M059J (cell line): ENCODE measurements around the gene FEM1B. TPM values are rescaled to one million over a fixed set of nuclear protein-coding genes. Genes with fewer than 3 reads are reported as not detected.

ENCODE experiments used
- DNase-seq: peaks from one replicate; pipeline ENCODE4 v3.0.0-alpha.2; 2012; ENCODE audit warnings: low read depth
- total RNA-seq: library from RNA; depleted of rRNA; stranded (reverse); fragments of >200 nt; shearing (Covaris generic); gene quantifications from 2 replicates; pipeline ENCODE4 v1.2.3, GENCODE V29; 2014

The FEM1B gene
- total RNA-seq, 1 experiment from 2014 or later: 26.0 TPM

DNA sequence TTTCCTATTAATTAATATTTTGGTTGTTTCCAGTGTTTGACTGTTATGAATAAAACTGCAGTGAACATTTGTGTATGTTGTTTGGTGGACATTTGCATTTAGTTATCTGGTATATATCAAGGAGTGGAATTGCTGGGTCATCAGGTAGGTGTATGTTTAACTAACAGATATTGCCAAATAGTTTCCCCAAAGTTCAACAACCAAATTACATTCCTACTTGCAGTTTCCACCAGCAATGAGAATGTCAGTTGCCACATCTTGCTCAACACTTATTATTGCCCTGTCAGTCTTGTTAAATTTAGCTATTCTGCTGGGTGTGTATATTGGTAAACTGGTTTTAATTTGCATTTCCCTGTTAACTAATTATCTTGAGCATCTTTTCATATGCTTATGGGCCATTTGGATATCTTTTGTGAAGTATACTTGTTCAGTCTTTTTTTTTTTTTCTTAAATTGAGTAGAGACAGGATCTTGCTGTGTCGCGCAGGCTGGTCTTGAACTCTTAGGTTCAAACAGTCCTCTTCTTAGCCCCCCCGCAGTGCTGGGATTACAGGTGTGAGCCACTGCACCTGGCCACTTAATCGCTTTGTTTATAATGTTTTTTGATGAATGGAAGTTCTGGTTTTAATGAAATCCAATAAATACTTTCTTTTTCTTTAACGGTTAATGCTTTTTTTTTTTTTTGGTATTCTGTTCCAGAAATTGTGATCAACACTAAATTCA is 7.9 kb downstream of the FEM1B start:
- no peak for DNase-seq

- no peak for DNase-seq
Observed at GRCh38 chr15:68286256-68286655, 8.7 kb downstream of the FEM1B start.

- no peak for DNase-seq
Observed at GRCh38 chr15:68289057-68289456, 11.5 kb downstream of the FEM1B start.

GRCh38 chr15:68289621-68290352 is 12.2 kb downstream of the FEM1B start:
- DNase-seq: no peak

GRCh38 chr15:68290715-68291114 is 13.2 kb downstream of the FEM1B start:
- DNase-seq: no peak

DNA sequence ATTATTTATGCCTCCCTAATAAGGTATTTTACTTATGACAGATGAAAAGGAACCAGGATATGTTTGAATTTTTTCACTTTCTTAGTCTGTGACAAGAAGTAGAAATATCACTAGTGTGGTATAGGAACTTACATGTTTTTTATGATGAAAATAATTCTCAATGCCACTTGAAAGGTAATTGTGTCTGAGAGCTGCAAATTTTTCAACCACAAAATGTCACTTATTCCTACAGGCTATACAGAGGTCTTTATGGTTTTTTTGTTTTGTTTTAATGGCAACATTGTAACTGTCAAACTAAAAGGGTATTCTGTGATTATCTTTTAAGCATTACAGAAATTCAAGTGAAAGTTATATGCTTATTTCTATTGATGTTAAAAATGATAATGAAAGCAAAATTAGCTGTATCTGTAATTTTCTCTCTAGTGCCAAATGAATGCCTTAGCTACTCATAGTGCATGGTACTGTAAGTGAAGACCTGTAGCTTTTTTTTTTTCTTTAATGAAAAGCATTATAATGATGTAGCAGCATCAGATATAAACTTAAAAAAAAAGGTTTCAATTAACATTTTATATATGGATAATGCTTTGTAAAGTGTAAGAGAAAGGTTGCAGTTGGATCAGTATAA is 14.7 kb downstream of the FEM1B start:
- DNase-seq: no peak

- no peak for DNase-seq
Observed at GRCh38 chr15:68292967-68293366, 15.4 kb downstream of the FEM1B start.

DNA sequence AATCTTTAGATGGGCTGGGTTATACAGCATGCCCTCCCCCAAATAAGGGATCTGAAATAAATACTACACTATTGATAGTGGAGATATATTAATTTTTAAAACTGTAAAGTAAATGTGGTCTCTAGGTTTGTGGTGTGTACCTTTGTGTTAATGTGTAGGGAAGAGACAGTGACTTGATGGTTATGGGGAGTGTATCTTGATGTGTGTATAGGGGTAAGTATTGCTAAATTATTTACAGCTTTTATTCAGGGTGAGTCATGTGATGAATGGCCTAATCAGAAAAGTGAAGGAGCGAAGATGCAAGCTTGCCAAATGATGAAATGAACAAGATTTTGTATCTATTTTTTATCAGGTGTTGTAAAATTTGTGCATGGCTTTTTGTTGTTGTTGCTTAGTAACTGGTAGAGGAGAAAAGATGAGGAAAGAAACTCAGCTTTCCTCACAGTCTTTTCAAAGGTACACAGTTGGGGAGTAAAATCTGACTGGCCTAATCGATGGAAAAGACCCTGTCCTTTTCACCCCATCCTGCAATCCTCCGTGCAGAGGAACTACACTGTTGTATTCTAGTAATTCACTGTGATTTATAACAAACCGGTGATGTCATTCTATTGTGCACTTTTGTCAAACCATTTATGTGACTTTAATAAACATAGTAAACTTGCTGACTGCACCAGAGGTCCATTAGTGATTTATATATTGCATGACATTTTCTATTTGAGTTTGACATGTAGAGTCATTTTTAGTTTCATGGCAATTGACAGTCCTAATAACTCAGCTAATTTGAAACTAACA is 17.7 kb downstream of the FEM1B start:
- no peak for DNase-seq

DNA sequence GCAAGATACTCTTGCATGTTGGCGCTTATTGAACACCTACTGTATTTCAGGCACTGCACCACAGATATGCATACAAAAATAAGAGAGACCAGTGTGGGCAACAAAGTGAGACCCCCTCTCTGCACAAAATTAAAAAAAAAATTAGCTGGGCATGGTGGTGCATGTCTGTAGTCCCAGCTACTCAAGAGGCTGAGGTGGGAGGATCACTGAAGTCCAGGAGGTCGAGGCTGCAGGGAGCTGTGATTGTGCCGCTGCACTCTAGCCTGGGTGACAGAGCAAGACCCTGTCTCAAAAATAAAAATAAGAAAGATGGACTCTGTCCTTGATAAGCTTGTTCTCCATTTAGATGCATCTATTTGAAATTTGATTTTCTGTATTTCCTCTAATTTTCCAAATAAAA is 20.8 kb downstream of the FEM1B start:
- no peak for DNase-seq

- peak; percentile 36 for DNase-seq
Observed at GRCh38 chr15:68298882-68299381, 21.4 kb downstream of the FEM1B start.

- DNase-seq: peak; percentile 33
Observed at GRCh38 chr15:68299436-68299835, 21.9 kb downstream of the FEM1B start.

DNA sequence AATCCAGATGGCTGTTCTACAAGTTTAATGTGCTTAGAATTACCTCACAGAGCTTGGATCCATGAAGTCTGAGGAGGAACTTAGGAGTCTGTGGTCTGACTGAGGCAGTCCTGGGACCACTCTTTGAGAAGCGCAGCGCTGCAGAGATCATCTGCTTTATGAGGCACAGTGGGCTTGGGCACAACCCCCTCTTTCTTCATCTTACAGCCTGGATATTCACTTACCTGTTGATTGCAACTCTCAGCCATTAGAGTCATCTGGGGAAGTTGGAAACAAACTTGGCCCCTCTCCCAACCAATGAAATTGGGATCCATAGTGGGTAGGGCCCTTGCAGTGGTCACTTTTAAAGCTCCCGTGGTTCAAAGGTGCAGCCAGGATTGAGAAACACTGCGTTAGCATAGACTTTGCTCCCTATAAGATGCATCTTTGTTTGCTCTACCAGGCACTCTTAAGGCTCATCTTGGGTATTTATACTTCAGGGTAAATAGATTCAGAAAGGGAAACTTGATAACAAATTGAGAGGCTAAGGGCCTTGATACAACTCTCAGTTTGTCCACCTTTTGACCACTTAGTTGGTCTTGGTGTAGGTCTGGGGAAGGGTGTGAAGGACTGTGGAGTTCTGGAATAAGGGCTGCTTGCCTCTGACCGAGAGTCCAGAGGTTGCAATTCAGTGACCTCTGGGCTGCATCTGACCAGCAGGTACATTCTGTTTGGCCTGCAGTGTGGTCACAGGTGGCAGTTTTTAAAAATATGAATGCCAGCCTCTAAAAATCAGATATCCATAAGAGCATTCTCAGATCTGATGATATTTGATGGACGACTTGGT is 22.8 kb downstream of the FEM1B start:
- DNase-seq: no peak

DNA sequence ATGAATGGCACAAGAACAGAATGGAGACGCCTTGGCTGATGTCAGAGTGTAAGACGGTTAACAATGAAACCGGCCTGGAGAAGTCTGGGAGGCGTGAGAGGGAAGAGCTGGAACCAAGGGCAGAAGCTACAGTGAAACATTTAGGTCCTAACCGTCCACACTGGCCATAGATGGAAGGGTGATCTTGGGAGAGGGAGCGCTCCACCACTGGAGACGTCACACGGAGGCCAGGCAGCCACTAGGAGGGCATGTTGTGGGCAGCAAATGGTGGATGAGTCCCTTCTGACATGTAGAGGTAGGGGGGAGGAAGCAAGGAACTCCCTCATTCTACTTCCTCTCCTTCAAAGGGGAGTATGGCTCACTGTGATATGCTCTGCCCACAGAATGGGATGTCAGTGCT is 23.8 kb downstream of the FEM1B start:
- DNase-seq: no peak

DNA sequence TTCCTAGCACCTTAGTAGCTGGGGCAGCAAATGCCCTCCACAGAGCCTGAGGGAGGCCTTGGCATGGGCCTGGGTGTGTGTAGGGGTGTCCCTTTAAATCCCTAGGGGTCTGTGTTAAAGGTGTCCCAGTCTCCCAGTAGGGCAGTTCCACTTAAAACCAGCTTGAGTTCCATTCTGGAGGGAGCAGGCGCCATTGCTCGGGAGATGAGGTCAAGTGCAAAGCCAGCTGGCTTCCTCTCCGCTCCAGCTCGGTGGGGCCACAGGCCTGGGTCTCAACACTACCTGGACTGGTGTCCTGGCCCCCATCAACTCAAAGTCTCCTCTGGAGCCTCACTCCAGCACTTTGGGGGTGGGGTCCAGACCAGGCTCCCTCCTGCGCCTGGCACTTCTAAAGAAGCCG is 25.2 kb downstream of the FEM1B start:
- DNase-seq: no peak

GRCh38 chr15:68303134-68303533 is 25.6 kb downstream of the FEM1B start:
- no peak for DNase-seq

DNA sequence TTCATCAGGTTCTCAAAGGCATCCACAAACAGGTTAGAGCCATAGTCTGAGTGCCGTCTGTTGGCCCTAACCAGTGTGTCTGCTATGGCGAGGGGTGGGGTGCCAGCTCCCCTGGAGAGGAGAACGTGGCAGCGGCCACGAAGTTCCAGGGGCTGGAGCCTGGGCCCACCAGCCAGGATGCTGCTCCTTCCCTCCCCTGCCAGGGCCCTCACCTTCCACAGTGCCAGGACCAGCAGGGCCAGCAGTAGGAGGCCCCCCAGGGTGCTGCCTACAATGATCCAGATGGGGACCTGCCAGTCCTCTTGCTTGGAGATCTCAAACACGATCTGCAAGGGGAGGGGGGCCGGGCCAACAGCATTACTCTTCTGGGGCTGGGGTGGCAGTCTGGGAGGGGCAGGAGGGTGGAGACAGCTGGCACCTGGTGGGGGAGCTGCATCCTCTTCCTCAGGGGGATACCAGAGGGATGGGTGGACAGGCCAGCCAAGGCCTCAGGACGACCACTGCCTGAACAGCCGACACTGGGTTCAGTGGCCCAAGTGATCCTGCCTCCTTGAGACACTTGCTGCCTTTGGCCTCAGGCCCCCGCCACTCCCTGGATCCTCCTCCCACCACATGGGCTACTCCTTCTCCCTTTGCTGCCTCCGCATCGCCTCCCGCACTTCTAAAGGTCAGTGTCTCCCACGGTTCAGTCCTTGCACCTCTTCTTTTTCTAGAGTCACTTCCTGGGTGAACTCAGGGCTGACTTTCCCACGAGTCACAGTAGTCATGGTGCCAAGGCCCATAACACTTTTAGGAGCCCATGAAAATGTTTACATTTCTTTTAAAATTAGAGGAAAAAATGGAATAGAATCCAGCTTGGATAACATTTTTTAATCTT is 26.3 kb downstream of the FEM1B start:
- DNase-seq: peak; percentile 50

DNA sequence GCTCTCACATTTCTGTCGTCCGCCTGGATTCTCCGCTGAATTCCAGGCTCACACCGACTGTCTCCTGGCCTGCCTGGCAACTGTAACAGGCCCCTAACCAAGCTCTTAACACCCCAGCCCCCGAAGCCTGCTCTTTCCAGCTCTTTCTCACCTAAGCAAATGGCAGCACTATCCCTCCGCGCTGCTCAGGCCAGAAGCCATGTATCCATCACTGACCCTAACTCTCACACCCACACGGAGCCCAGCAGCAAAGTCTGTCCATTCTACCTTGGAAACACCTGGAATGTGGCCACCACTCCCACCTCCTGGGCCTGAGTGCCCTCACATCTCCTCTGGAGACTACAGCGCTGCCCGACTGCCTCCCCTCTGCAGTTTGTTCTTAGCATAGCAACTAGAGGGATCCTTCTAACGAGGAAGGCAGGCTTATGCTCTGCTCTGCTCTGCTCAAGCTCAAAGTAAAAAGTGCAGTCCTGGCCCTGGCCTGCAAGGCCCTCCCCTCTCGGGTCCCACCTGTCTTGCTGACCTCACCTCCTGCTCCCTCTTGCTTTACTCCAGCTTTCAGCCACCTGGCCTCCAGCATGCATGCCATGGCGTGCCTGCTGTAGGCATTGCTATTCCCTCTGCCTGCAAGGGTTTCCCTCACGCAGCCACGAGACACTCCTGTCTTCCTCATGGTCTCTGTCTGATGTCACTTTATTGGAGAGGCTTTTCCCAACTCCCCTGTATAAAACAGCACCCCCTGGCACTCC is 27.2 kb downstream of the FEM1B start:
- no peak for DNase-seq

- DNase-seq: no peak
Observed at GRCh38 chr15:68305420-68305871, 27.9 kb downstream of the FEM1B start.
